Stomach (tissue), 4 donors: ENCODE results near the gene TMEM115.

Experiments
- EP300 ChIP-seq: sonication (generic); formaldehyde crosslinking; IDR thresholded peaks from one replicate; pipeline ENCODE4 v1.6.1; 2017; ENCODE audit warnings: antibody characterized with exemption
- POLR2A ChIP-seq, 4 donors: fragments of 450-650 bp; IDR thresholded peaks; one replicate each; pipeline ENCODE4 v1.6.1; 2016; ENCODE audit warnings: antibody characterized with exemption in 4 of 4, control low read depth in 2 of 4, mild to moderate bottlenecking in 1 of 4, moderate library complexity in 1 of 4
- POLR2AphosphoS5 ChIP-seq, 3 donors: sonication (generic); formaldehyde crosslinking; IDR thresholded peaks; one replicate each; pipeline ENCODE4 v1.6.1; 2016; ENCODE audit warnings: antibody characterized with exemption in 3 of 3
- TF ChIP-seq, protein P1 (sequence below), 7 experiments: fragments of 450-650 bp in 4 of 7; fragments of 200-600 bp in 3 of 7; sonication (generic) in 3 of 7; IDR thresholded peaks; one replicate each; pipeline ENCODE4 v1.5.1; 2016 to 2019; ENCODE audit warnings: antibody characterized with exemption in 7 of 7, control low read depth in 2 of 7, mild to moderate bottlenecking in 1 of 7

- TF ChIP-seq, protein P1, sequence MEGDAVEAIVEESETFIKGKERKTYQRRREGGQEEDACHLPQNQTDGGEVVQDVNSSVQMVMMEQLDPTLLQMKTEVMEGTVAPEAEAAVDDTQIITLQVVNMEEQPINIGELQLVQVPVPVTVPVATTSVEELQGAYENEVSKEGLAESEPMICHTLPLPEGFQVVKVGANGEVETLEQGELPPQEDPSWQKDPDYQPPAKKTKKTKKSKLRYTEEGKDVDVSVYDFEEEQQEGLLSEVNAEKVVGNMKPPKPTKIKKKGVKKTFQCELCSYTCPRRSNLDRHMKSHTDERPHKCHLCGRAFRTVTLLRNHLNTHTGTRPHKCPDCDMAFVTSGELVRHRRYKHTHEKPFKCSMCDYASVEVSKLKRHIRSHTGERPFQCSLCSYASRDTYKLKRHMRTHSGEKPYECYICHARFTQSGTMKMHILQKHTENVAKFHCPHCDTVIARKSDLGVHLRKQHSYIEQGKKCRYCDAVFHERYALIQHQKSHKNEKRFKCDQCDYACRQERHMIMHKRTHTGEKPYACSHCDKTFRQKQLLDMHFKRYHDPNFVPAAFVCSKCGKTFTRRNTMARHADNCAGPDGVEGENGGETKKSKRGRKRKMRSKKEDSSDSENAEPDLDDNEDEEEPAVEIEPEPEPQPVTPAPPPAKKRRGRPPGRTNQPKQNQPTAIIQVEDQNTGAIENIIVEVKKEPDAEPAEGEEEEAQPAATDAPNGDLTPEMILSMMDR (IDR thresholded peaks at IDR 0.05), result no peak
- TF ChIP-seq POLR2AphosphoS5 (IDR thresholded peaks at IDR 0.05) (peak in 2 of 3 donors; percentile 74 to 77), POLR2A (IDR thresholded peaks at IDR 0.05) (peak in 1 of 4 donors; percentile 28), EP300 (no peak)
Measured at GRCh38 chr3:50316657-50317242, 42.6 kb downstream of the TMEM115 start.
